A673 (cell line): ENCODE data around the gene SAMD4B.

Experiments used
- CTCF ChIP-seq: fragments of 300-800, 200-600 bp; sonication (generic); conservative IDR thresholded peaks from 2 replicates; pipeline ENCODE4 v1.5.1; 2017; ENCODE audit warnings: low read depth, mild to moderate bottlenecking, antibody characterized with exemption, low read length, moderate library complexity, mixed read lengths
- EZH2 ChIP-seq: fragments of 200-600 bp; sonication (generic); IDR thresholded peaks from 2 replicates; pipeline ENCODE4 v1.6.1; 2017; ENCODE audit warnings: borderline replicate concordance, low read depth, mild to moderate bottlenecking, mixed read lengths, antibody characterized with exemption, low read length; ENCODE audit not compliant: poor library complexity, severe bottlenecking

DNA sequence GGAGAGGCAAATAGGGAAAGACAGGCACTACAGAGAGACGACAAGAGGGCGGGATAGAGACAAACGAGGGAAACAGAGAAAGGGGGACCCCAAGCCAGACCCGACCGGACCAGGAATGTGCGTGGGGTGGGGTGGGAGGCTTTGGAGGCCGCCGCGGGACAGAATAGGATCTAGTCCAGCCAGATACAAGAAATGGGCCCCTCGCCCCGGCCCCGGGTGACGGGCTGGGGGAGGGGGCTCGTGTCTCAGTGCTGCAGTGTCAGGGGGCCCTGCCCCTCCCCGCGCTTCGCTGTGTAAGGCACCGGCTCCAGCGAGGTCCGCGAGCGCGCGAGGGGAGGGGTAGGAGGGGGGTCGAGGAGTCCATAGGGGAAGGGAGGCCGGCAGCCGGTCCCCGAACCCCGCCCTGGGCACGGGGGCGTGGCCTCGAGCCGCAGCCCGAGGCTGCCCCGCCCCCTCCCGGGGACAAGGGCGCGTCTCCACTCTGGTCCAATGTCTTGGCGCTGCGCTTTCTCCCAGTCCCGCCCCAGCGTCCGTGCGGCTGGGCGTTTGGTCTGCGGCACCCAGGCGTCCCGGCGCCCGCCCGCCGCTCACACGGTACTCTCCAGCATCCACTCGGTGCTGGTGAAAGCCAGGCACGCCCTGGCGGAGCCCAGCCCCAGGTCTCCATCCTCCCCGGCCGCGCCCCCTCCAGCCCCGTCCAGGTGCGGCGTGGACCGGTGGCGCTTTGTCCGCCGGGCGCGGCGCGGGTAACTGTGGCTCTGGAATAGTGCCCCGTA, 35.0 kb upstream of the SAMD4B start:
- TF ChIP-seq CTCF (no peak), EZH2 (no peak)
